Activated CD4-positive, alpha-beta T cell treated with anti-CD3 and anti-CD28 coated beads, Interleukin-2, amount 10 ng/mL, durations not matched to agents 7 days and 5 days (primary cell): ENCODE results near the gene TNFRSF18. TPM values are rescaled to one million over a fixed set of nuclear protein-coding genes. Genes with fewer than 3 reads are reported as not detected.

Experiments used
- CTCF ChIA-PET: fragments of 350-600 bp; sonication (Branson Sonifier 250); formaldehyde crosslinking; loops from one replicate; lab custom pipeline; 2021; ENCODE audit warnings: antibody characterized with exemption; lab: Charles Lee
- POLR2A ChIA-PET: fragments of 350-600 bp; sonication (Branson Sonifier 250); formaldehyde crosslinking; loops from one replicate; lab custom pipeline; 2021; ENCODE audit warnings: antibody characterized with exemption; lab: Charles Lee
- DNase-seq: peaks from one replicate; pipeline ENCODE4 v3.0.0-alpha.2; 2020
- H3K27ac Mint-ChIP-seq: one replicate; pipeline ENCODE4 v1.8.0; 2021; ENCODE audit warnings: mild to moderate bottlenecking, moderate library complexity, mixed read lengths
- H3K27me3 Mint-ChIP-seq: one replicate; pipeline ENCODE4 v1.8.0; 2021; ENCODE audit warnings: mixed read lengths
- H3K36me3 Mint-ChIP-seq: one replicate; pipeline ENCODE4 v1.8.0; 2021; ENCODE audit warnings: low read depth, mixed read lengths
- H3K4me1 Mint-ChIP-seq: one replicate; pipeline ENCODE4 v1.8.0; 2021; ENCODE audit warnings: mixed read lengths
- H3K4me3 Mint-ChIP-seq: one replicate; pipeline ENCODE4 v1.8.0; 2021; ENCODE audit warnings: mild to moderate bottlenecking, moderate library complexity, mixed read lengths
- H3K9me3 Mint-ChIP-seq: one replicate; pipeline ENCODE4 v1.8.0; 2021; ENCODE audit warnings: mixed read lengths
- total RNA-seq, 2 experiments: library from RNA; stranded (reverse); gene quantifications; one replicate each; pipeline ENCODE4 v1.2.3, GENCODE V29; 2021

The TNFRSF18 gene
- total RNA-seq, 2 experiments from 2014 or later = 26.0 to 33.9 TPM

DNA sequence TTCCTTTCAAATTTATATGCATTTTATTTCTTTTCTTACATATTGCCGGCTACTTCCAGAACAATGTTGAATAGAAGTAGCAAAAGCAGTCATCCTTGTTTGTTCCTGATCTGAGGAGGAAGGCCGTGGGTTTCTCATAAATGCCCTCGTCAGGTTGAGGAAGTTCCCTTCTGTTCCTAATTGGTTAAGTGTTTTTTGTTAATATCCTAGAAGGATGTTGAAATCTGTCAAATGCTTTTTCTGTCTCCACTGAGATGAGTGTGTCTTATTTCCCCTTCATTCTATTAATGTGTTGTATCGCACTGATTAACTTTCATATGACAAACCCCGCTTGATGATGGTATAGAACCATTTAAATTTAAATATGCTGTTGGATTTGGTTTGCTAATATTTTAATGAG is 17.3 kb downstream of the TNFRSF18 start:
- H3K27ac Mint-ChIP-seq = no peak overlapping the region
- no peaks in the 10 kb centered on the region for H3K36me3 Mint-ChIP-seq
- no peaks in the 10 kb centered on the region for H3K4me1 Mint-ChIP-seq
- ChIA-PET CTCF (no interaction called here), POLR2A (no interaction called here)
- peaks cover 5% of the 10 kb centered on the region for H3K9me3 Mint-ChIP-seq
- H3K27me3 Mint-ChIP-seq = peaks cover 17% of the 10 kb centered on the region
- no peak overlapping the region for H3K4me3 Mint-ChIP-seq
- no peak for DNase-seq

- H3K27me3 Mint-ChIP-seq = peaks cover 17% of the 10 kb centered on the region
- POLR2A ChIA-PET = no interaction called here
- H3K4me3 Mint-ChIP-seq = no peak overlapping the region
- H3K36me3 Mint-ChIP-seq = no peaks in the 10 kb centered on the region
- peaks cover 5% of the 10 kb centered on the region for H3K9me3 Mint-ChIP-seq
- DNase-seq = no peak
- peaks cover 2% of the 10 kb centered on the region for H3K4me1 Mint-ChIP-seq
- CTCF ChIA-PET = interaction anchor here (0.6 to 1.7 kb wide), 6 partner anchors 16 to 247 kb away, joined by 3 to 7 read pairs (median 5); no protein-coding TSS in a partner anchor
- no peak overlapping the region for H3K27ac Mint-ChIP-seq
Measured at GRCh38 chr1:1187938-1188337, 18.5 kb downstream of the TNFRSF18 start.

DNA sequence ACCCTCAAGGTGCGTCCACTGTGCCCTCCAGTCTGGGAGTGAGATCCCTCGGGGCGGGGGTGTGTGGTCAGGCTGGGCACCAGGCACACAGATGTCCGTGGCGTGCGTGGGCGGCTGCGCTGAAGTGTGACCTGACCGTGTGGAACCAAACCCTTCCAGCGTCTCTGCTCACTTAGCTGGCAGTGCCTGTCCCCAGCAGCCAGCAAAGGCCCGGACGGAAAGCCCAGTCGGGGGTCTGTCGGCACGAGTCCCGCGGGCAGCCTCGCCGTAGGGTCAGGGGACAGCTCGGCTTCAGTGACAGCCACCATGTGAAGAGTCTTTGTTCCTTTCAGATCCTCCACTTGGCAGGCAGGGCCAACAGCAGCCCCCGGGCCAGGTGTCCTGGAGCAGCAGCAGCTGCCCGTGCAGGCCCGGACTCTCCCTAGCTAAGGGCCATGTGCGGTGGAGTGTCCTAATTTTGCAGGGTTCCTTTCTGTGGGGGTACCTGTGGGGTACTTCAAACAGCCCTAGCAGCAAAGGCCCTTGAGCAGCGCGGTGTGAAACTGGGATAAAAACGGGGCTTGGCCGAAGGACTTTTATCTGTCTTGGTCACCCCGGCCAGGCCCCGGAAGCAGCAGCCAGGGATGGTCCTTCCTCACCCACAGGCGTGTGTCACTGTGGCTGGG is 21.2 kb downstream of the TNFRSF18 start:
- no peaks in the 10 kb centered on the region for H3K36me3 Mint-ChIP-seq
- DNase-seq = no peak
- POLR2A ChIA-PET = no interaction called here
- H3K4me1 Mint-ChIP-seq = peaks cover 5% of the 10 kb centered on the region
- no peak overlapping the region for H3K4me3 Mint-ChIP-seq
- H3K27me3 Mint-ChIP-seq = peaks cover 17% of the 10 kb centered on the region
- CTCF ChIA-PET = no interaction called here
- H3K9me3 Mint-ChIP-seq = no peaks in the 10 kb centered on the region
- H3K27ac Mint-ChIP-seq = no peak overlapping the region

DNA sequence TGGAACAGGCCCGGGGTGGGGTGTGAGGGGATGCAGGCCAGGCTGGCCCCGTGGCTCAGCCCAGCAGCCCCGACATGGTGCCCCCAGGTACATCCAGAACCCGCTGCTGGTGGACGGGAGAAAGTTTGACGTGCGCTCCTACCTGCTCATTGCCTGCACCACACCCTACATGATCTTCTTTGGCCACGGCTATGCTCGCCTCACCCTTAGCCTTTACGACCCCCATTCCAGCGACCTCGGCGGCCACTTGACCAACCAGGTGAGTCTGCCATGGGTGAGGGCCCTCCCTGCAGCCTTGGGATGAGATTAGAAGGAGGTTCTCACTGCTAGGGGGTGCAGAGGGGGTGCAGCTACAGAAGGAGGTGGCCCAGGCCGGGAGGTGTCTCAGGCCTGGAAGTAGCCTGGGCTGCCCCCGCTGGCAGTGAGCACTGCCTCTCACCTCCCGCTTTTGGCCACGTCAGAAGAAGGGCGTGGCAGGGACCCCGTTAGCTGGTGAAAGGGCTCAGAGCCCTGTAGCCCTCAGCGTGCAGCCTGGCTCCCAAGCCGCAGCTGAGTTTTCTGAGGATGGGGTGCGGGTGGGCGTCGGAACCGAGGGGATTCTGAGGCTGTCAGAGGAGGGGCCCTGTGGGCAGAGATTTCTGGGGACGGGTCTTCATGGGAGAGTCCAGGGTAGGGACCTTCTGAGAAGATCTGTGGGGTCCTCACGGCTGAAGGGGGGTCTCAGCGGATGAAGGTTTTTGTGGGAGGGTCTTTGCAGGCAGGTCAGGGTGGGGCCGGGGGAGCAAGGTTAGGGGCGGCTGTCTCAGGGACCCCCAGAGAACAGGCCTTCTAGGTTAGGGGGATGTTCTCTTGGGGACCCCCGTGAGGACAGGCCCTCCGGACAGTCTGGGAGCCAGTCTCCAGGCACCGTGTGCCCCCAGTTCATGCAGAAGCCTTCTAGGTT is 22.3 kb downstream of the TNFRSF18 start:
- Mint-ChIP-seq H3K27me3 (peaks cover 11% of the 10 kb centered on the region), H3K4me3 (no peak overlapping the region), H3K9me3 (no peaks in the 10 kb centered on the region), H3K36me3 (no peaks in the 10 kb centered on the region), H3K27ac (peak overlapping the region; percentile 19), H3K4me1 (peaks cover 5% of the 10 kb centered on the region)
- DNase-seq = no peak
- ChIA-PET POLR2A (no interaction called here), CTCF (interaction anchor here (1.1 kb wide), 1 partner anchor 30 kb away, joined by 3 read pairs; no protein-coding TSS in a partner anchor)

- Mint-ChIP-seq H3K27ac (no peak overlapping the region), H3K9me3 (no peaks in the 10 kb centered on the region), H3K36me3 (no peaks in the 10 kb centered on the region), H3K4me1 (peaks cover 5% of the 10 kb centered on the region), H3K27me3 (peaks cover 8% of the 10 kb centered on the region), H3K4me3 (no peak overlapping the region)
- DNase-seq = no peak
- ChIA-PET CTCF (interaction anchor here (1.1 kb wide), 1 partner anchor 29 kb away, joined by 3 read pairs; no protein-coding TSS in a partner anchor), POLR2A (no interaction called here)
Measured at GRCh38 chr1:1183221-1183747, 23.1 kb downstream of the TNFRSF18 start.

GRCh38 chr1:1182491-1183220 is 23.7 kb downstream of the TNFRSF18 start:
- Mint-ChIP-seq H3K4me1 (peaks cover 5% of the 10 kb centered on the region), H3K27me3 (peaks cover 5% of the 10 kb centered on the region), H3K4me3 (no peak overlapping the region), H3K9me3 (no peaks in the 10 kb centered on the region), H3K27ac (no peak overlapping the region), H3K36me3 (no peaks in the 10 kb centered on the region)
- no peak for DNase-seq
- CTCF ChIA-PET = interaction anchor here (1.1 kb wide), 1 partner anchor 28 kb away, joined by 3 read pairs; no protein-coding TSS in a partner anchor
- POLR2A ChIA-PET = no interaction called here

GRCh38 chr1:1181938-1182410 is 24.4 kb downstream of the TNFRSF18 start:
- DNase-seq = no peak
- peaks cover 6% of the 10 kb centered on the region for H3K27me3 Mint-ChIP-seq
- no peaks in the 10 kb centered on the region for H3K36me3 Mint-ChIP-seq
- no peaks in the 10 kb centered on the region for H3K9me3 Mint-ChIP-seq
- no peak overlapping the region for H3K27ac Mint-ChIP-seq
- ChIA-PET POLR2A (no interaction called here), CTCF (interaction anchor here (1.1 kb wide), 1 partner anchor 9 kb away, joined by 4 read pairs; no protein-coding TSS in a partner anchor)
- H3K4me1 Mint-ChIP-seq = peaks cover 5% of the 10 kb centered on the region
- no peak overlapping the region for H3K4me3 Mint-ChIP-seq

- no peak overlapping the region for H3K4me3 Mint-ChIP-seq
- no peaks in the 10 kb centered on the region for H3K36me3 Mint-ChIP-seq
- H3K27ac Mint-ChIP-seq = peak overlapping the region; percentile 69
- POLR2A ChIA-PET = no interaction called here
- DNase-seq = no peak
- peaks cover 10% of the 10 kb centered on the region for H3K27me3 Mint-ChIP-seq
- H3K4me1 Mint-ChIP-seq = peaks cover 6% of the 10 kb centered on the region
- H3K9me3 Mint-ChIP-seq = no peaks in the 10 kb centered on the region
- CTCF ChIA-PET = interaction anchor here (1.1 kb wide), 1 partner anchor 10 kb away, joined by 4 read pairs; no protein-coding TSS in a partner anchor
Measured at GRCh38 chr1:1181129-1181937, 25.1 kb downstream of the TNFRSF18 start.

- H3K27me3 Mint-ChIP-seq = peaks cover 10% of the 10 kb centered on the region
- peaks cover 15% of the 10 kb centered on the region for H3K4me1 Mint-ChIP-seq
- ChIA-PET POLR2A (no interaction called here), CTCF (interaction anchor here (1.1 kb wide), 1 partner anchor 9 kb away, joined by 3 read pairs; no protein-coding TSS in a partner anchor)
- no peaks in the 10 kb centered on the region for H3K9me3 Mint-ChIP-seq
- H3K27ac Mint-ChIP-seq = no peak overlapping the region
- DNase-seq = no peak
- H3K4me3 Mint-ChIP-seq = no peak overlapping the region
- H3K36me3 Mint-ChIP-seq = no peaks in the 10 kb centered on the region
Measured at GRCh38 chr1:1179983-1180861, 26.2 kb downstream of the TNFRSF18 start.

DNA sequence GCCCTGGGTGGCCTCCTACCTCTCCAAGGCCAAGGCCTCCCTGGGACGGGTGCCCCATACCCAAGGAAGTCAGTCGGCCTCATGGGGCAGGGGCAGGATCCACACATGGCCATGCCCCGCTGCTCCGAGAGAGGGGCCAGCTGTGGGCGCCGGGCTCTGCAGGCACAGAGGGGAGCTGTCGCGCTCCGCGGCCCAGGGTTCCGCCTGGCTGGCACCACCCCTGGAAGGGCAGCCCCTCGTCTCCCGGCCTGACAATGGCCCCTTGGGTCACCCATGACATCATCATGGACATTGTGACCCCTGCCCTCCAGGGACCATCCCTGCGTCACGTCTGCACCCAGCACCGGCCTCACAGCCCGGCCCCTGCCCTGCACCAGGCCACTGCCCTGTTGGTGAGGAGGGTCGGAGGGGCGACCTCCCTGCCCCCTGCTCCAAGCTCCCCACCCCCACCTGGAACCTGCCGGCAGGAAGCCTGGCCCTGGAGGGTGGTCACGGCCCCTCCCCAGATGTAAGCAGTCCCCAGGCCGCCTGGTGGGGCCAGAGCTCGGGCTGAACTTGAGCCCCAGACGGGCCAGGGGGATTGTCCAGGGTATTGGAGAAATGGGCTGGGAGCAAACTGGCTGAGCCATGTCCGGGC is 26.9 kb downstream of the TNFRSF18 start:
- Mint-ChIP-seq H3K36me3 (no peaks in the 10 kb centered on the region), H3K4me1 (peaks cover 19% of the 10 kb centered on the region), H3K4me3 (no peak overlapping the region), H3K27ac (no peak overlapping the region), H3K27me3 (peaks cover 10% of the 10 kb centered on the region), H3K9me3 (no peaks in the 10 kb centered on the region)
- POLR2A ChIA-PET = no interaction called here
- no peak for DNase-seq
- CTCF ChIA-PET = interaction anchor here (1.1 kb wide), 1 partner anchor 8 kb away, joined by 3 read pairs; no protein-coding TSS in a partner anchor
